Astrocyte (in vitro differentiated cells and primary cell): ENCODE measurements around the gene SIRT2. TPM values are rescaled to one million over a fixed set of nuclear protein-coding genes. Genes with fewer than 3 reads are reported as not detected.

Experiments used
- DNase-seq: peaks from one replicate; pipeline ENCODE4 v3.0.0-alpha.2; 2010; ENCODE audit warnings: low read depth
- FAIRE-seq: peaks from 2 replicates; lab custom pipeline; 2011; peaks lifted over from hg19 to GRCh38; lab: Jason Lieb, UNC
- H2AFZ ChIP-seq: 2 replicates; pipeline ENCODE4 v1.6.0; 2012; ENCODE audit warnings: low read depth, low read length, inconsistent platforms
- H3K27ac ChIP-seq: 2 replicates; pipeline ENCODE4 v1.5.1; 2011; ENCODE audit warnings: low read depth, low read length, inconsistent platforms
- H3K27me3 ChIP-seq: 2 replicates; pipeline ENCODE4 v1.6.0; 2011; ENCODE audit warnings: low read length, inconsistent platforms; ENCODE audit not compliant: insufficient read depth
- H3K36me3 ChIP-seq: 2 replicates; pipeline ENCODE4 v1.5.1; 2011; ENCODE audit warnings: low read length, inconsistent platforms; ENCODE audit not compliant: insufficient read depth
- H3K4me1 ChIP-seq: 2 replicates; pipeline ENCODE4 v1.5.1; 2011; ENCODE audit warnings: low read length, inconsistent platforms; ENCODE audit not compliant: insufficient read depth
- H3K4me2 ChIP-seq: 2 replicates; pipeline ENCODE4 v1.6.0; 2012; ENCODE audit warnings: low read length, inconsistent platforms
- H3K4me3 ChIP-seq: 2 replicates; pipeline ENCODE4 v1.5.1; 2011; ENCODE audit warnings: low read depth, mild to moderate bottlenecking, low read length, inconsistent platforms; ENCODE audit not compliant: insufficient read depth
- H3K79me2 ChIP-seq: 2 replicates; pipeline ENCODE4 v1.6.0; 2012; ENCODE audit warnings: mild to moderate bottlenecking, low read length, inconsistent platforms; ENCODE audit not compliant: insufficient read depth
- H3K9ac ChIP-seq: 2 replicates; pipeline ENCODE4 v1.6.0; 2012; ENCODE audit warnings: mild to moderate bottlenecking, low read length, inconsistent platforms
- H3K9me3 ChIP-seq: 2 replicates; pipeline ENCODE4 v1.5.1; 2012; ENCODE audit warnings: low read depth, mild to moderate bottlenecking, low read length, inconsistent platforms; ENCODE audit not compliant: insufficient read depth
- H4K20me1 ChIP-seq: 2 replicates; pipeline ENCODE4 v1.6.0; 2012; ENCODE audit warnings: low read length, inconsistent platforms; ENCODE audit not compliant: insufficient read depth
- H3K27ac Mint-ChIP-seq: one replicate; pipeline ENCODE4 v1.8.0; 2021; ENCODE audit warnings: mild to moderate bottlenecking, mixed read lengths; ENCODE audit not compliant: unreplicated experiment
- H3K27me3 Mint-ChIP-seq: one replicate; pipeline ENCODE4 v1.8.0; 2021; ENCODE audit warnings: low read depth, mixed read lengths; ENCODE audit not compliant: unreplicated experiment
- H3K36me3 Mint-ChIP-seq: one replicate; pipeline ENCODE4 v1.8.0; 2021; ENCODE audit warnings: low read depth, mixed read lengths; ENCODE audit not compliant: unreplicated experiment
- H3K4me1 Mint-ChIP-seq: one replicate; pipeline ENCODE4 v1.8.0; 2021; ENCODE audit warnings: low read depth, mixed read lengths; ENCODE audit not compliant: unreplicated experiment
- H3K4me3 Mint-ChIP-seq: one replicate; pipeline ENCODE4 v1.8.0; 2021; ENCODE audit warnings: mild to moderate bottlenecking, moderate library complexity, mixed read lengths; ENCODE audit not compliant: unreplicated experiment
- H3K9me3 Mint-ChIP-seq: one replicate; pipeline ENCODE4 v1.8.0; 2021; ENCODE audit warnings: mild to moderate bottlenecking, mixed read lengths; ENCODE audit not compliant: unreplicated experiment
- CTCF ChIP-seq: IDR thresholded peaks from 2 replicates; pipeline ENCODE4 v1.5.1; 2011; ENCODE audit warnings: low read depth, mild to moderate bottlenecking, inconsistent platforms, low read length, moderate library complexity; ENCODE audit not compliant: insufficient read depth
- EZH2 ChIP-seq: IDR thresholded peaks from 2 replicates; pipeline ENCODE4 v1.6.1; 2012; ENCODE audit warnings: mild to moderate bottlenecking, low read length, inconsistent platforms; ENCODE audit not compliant: insufficient read depth
- total RNA-seq: library from RNA; stranded (reverse); gene quantifications from 2 replicates; pipeline ENCODE4 v1.2.1, GENCODE V29; 2021

SIRT2 gene
- total RNA-seq, 1 donor from 2014 or later: 35.7 TPM

DNA sequence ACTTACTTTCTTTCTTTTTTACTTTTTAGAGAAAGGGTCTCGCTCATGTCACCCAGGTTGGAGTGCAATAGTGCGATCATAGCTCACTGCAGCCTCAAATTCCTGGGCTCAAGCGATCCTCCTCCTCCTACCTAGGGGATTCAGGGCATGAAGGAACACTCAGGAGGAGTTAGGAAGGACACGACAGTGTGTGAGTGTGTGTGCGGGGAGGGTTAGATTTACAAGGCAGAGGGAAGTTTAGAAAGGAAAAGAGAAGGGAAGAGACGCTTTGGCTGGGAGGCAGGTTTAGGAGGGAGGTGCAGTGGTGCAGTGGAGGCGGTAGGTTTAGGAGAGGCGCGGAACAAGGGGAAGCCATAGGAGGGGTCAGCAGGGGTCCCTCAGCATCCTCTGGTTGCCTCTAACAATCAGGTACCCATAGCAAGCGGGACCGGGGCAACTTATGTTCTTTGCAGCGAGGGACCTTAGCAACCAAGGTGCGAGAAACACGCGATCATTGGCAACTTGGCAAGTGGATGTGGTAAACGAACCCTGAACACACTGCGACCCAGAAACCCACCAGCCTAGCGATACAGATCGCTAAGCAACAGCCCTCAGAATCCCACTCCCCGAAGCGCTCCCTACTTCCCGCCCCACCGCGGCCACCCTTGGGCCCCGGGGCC is 501 bp downstream of the SIRT2 start:
- FAIRE-seq (no peak), DNase-seq (peak; percentile 10)
- peaks cover 4% of the 10 kb centered on the region for H3K4me1 Mint-ChIP-seq
- H3K9ac ChIP-seq: peak overlapping the region; percentile 91
- H3K36me3 Mint-ChIP-seq: no peaks in the 10 kb centered on the region
- H3K4me1 ChIP-seq: peaks cover 3% of the 10 kb centered on the region
- no peaks in the 10 kb centered on the region for H3K27me3 Mint-ChIP-seq
- peak overlapping the region; percentile 86 for H3K4me3 ChIP-seq
- TF ChIP-seq CTCF: no peak
- TF ChIP-seq EZH2: no peak
- peak overlapping the region; percentile 92 for H3K27ac ChIP-seq
- peaks cover 31% of the 10 kb centered on the region for H3K79me2 ChIP-seq
- H4K20me1 ChIP-seq: peaks cover 7% of the 10 kb centered on the region
- no peaks in the 10 kb centered on the region for H3K36me3 ChIP-seq
- peak overlapping the region; percentile 90 for H3K4me3 Mint-ChIP-seq
- H3K9me3 Mint-ChIP-seq: peaks cover 1% of the 10 kb centered on the region
- peak overlapping the region; percentile 92 for H3K27ac Mint-ChIP-seq
- peak overlapping the region; percentile 95 for H2AFZ ChIP-seq
- H3K4me2 ChIP-seq: peak overlapping the region; percentile 89
- H3K9me3 ChIP-seq: no peaks in the 10 kb centered on the region
- no peaks in the 10 kb centered on the region for H3K27me3 ChIP-seq

DNA sequence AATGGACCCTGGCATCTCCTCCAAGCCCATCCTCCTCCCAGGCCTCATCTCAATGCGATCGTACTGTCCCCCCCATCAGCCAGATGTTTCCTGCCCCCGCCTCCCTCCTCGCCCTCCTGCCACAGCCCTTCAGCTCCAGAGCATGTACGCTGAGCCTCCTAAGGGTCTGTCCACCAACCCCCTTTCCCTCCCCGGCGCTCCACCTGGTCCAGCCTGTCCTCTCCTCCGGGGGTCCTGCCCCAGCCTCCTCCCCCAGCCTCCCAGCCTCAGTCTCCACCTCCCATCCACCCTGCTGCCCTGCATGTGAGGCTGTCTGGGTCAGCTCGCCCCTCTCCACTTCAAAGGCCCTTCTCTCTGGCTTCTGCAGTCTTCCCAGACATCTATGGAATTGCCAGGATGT is 4.5 kb downstream of the SIRT2 start:
- Histone ChIP-seq H3K27me3 (no peaks in the 10 kb centered on the region), H3K4me3 (no peak overlapping the region), H3K9me3 (no peaks in the 10 kb centered on the region), H3K79me2 (peaks cover 13% of the 10 kb centered on the region), H3K4me2 (no peak overlapping the region), H2AFZ (no peak overlapping the region), H3K4me1 (no peaks in the 10 kb centered on the region), H3K9ac (no peak overlapping the region), H4K20me1 (peaks cover 7% of the 10 kb centered on the region), H3K27ac (no peak overlapping the region), H3K36me3 (no peaks in the 10 kb centered on the region)
- Mint-ChIP-seq H3K4me3 (no peak overlapping the region), H3K9me3 (peaks cover 1% of the 10 kb centered on the region), H3K27me3 (no peaks in the 10 kb centered on the region), H3K36me3 (no peaks in the 10 kb centered on the region), H3K27ac (no peak overlapping the region), H3K4me1 (no peaks in the 10 kb centered on the region)
- DNase-seq: no peak
- no peak for TF ChIP-seq EZH2
- no peak for TF ChIP-seq CTCF
- no peak for FAIRE-seq

DNA sequence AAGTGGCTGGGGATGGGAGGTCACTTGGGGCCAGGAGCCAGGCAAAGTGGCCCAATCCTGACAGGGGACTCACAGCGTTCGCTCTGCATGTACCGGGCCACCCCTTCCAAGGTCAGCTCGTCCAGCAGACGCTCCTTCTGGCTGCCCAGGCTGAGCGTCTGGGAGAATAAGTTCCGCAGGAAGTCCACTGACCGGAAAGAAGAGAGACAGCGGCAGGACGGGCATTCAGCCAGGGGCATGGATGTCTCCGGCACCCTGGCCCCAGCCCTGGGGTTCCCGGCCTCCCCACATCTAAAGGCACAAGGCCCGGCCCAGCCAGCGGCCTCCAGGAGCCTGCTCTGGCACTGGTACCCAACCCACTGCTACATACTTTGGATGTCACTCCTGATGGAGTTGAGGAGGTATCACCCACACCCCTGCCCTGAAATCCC is 6.1 kb downstream of the SIRT2 start:
- H4K20me1 ChIP-seq: peaks cover 5% of the 10 kb centered on the region
- no peaks in the 10 kb centered on the region for H3K4me1 ChIP-seq
- H3K4me3 Mint-ChIP-seq: no peak overlapping the region
- H3K9ac ChIP-seq: no peak overlapping the region
- H3K4me1 Mint-ChIP-seq: no peaks in the 10 kb centered on the region
- no peaks in the 10 kb centered on the region for H3K9me3 ChIP-seq
- H3K4me2 ChIP-seq: no peak overlapping the region
- H3K27me3 Mint-ChIP-seq: no peaks in the 10 kb centered on the region
- peaks cover 6% of the 10 kb centered on the region for H3K36me3 ChIP-seq
- no peak overlapping the region for H3K27ac ChIP-seq
- peaks cover 5% of the 10 kb centered on the region for H3K79me2 ChIP-seq
- H3K27me3 ChIP-seq: no peaks in the 10 kb centered on the region
- H3K27ac Mint-ChIP-seq: no peak overlapping the region
- DNase-seq (no peak), FAIRE-seq (no peak)
- TF ChIP-seq CTCF: no peak
- no peak for TF ChIP-seq EZH2
- peaks cover 3% of the 10 kb centered on the region for H3K36me3 Mint-ChIP-seq
- H2AFZ ChIP-seq: no peak overlapping the region
- H3K9me3 Mint-ChIP-seq: no peaks in the 10 kb centered on the region
- no peak overlapping the region for H3K4me3 ChIP-seq
